HepG2 (cell line): Measurements from ENCODE around the gene BIRC7. TPM values are rescaled to one million over a fixed set of nuclear protein-coding genes. Genes with fewer than 3 reads are reported as not detected.
A peak's percentile ranks its signal among the peaks of the same experiment; 100 is the strongest.

ENCODE experiments used
- ATAC-seq: fragments of 200-7000 bp; cut with Tn5 transposase; 3 replicates; pipeline ENCODE4 v1.9.1; 2020; ENCODE audit warnings: mild to moderate bottlenecking, moderate library complexity
- BruUV-seq: library from RNA; stranded (reverse); fragments of 400-500 nt; replicated peaks from 2 replicates; lab custom pipeline; 2021; lab: Mats Ljungman, UMichigan
- CTCF ChIA-PET: fragments of 300-600 bp; formaldehyde crosslinking; extraction: SDS; loops from one replicate; lab custom pipeline; 2021; ENCODE audit warnings: low total read pairs, inconsistent platforms, low intra/inter-chr PET ratio; lab: Yijun Ruan, JAX
- POLR2A ChIA-PET: fragments of 350-600 bp; sonication (Branson Sonifier 250); formaldehyde crosslinking; loops from one replicate; lab custom pipeline; 2020; ENCODE audit warnings: antibody characterized with exemption, inconsistent platforms; lab: Yijun Ruan, JAX
- DNase-seq: peaks from one replicate; pipeline ENCODE4 v3.0.0-alpha.2; 2015; ENCODE audit warnings: low spot score
- FAIRE-seq: peaks from 3 replicates; lab custom pipeline; 2011; peaks lifted over from hg19 to GRCh38; lab: Jason Lieb, UNC
- H2AFZ ChIP-seq: one replicate; pipeline ENCODE4 v1.6.1; 2011; ENCODE audit warnings: low read length, inconsistent platforms
- H3K27ac ChIP-seq: fragments of 300-600 bp; 3 replicates; pipeline ENCODE4 v1.8.0; 2011; ENCODE audit warnings: mixed run types, mild to moderate bottlenecking, mixed read lengths, low read length, inconsistent platforms; ENCODE audit not compliant: insufficient read depth; ENCODE audit errors: extremely low read length
- H3K27me3 ChIP-seq, 2 experiments: fragments of 200-600 bp in 1 of 2; 2 replicates in 1 of 2; 3 replicates in 1 of 2; pipeline versions ENCODE4 v1.6.0 to v1.8.0; 2011; ENCODE audit warnings: low read length in 2 of 2, mild to moderate bottlenecking in 2 of 2, moderate library complexity in 2 of 2, inconsistent platforms in 1 of 2; ENCODE audit not compliant: insufficient read depth in 2 of 2, control insufficient read depth in 1 of 2
- H3K36me3 ChIP-seq, 2 experiments: fragments of 200-600 bp in 1 of 2; replicated peaks in 1 of 2; 2 replicates in 1 of 2; 3 replicates in 1 of 2; pipeline versions ENCODE4 v1.5.1 to v1.8.0; 2011; ENCODE audit warnings: low read length in 2 of 2, inconsistent platforms in 1 of 2; ENCODE audit not compliant: insufficient read depth in 2 of 2, control insufficient read depth in 1 of 2
- H3K4me1 ChIP-seq: 2 replicates; pipeline ENCODE4 v1.5.1; 2012; ENCODE audit warnings: low read length, inconsistent platforms; ENCODE audit not compliant: insufficient read depth
- H3K4me2 ChIP-seq: 2 replicates; pipeline ENCODE4 v1.6.0; 2011; ENCODE audit warnings: low read depth, low read length, inconsistent platforms
- H3K4me3 ChIP-seq, 3 experiments: fragments of 200-600 bp in 1 of 3; sonication (generic), shearing (Covaris generic) in 1 of 3; replicated peaks in 1 of 3; 2 replicates each; pipeline ENCODE4 v1.5.1; 2011 to 2016; ENCODE audit warnings: low read length in 3 of 3, inconsistent platforms in 2 of 3, low read depth in 2 of 3, mild to moderate bottlenecking in 2 of 3, control low read depth in 1 of 3, mixed read lengths in 1 of 3; ENCODE audit not compliant: insufficient read depth in 1 of 3
- H3K79me2 ChIP-seq: one replicate; pipeline ENCODE4 v1.6.1; 2011; ENCODE audit warnings: low read length, inconsistent platforms; ENCODE audit not compliant: insufficient read depth
- H3K9ac ChIP-seq: 2 replicates; pipeline ENCODE4 v1.6.0; 2011; ENCODE audit warnings: mild to moderate bottlenecking, low read depth, low read length, inconsistent platforms; ENCODE audit not compliant: insufficient read depth
- H3K9me3 ChIP-seq: 2 replicates; pipeline ENCODE4 v1.5.1; 2012; ENCODE audit warnings: mild to moderate bottlenecking, low read length
- H4K20me1 ChIP-seq: 2 replicates; pipeline ENCODE4 v1.6.0; 2011; ENCODE audit warnings: inconsistent platforms, mild to moderate bottlenecking, low read length, moderate library complexity; ENCODE audit not compliant: insufficient read depth
- ARNT2 ChIP-seq: sonication (generic); formaldehyde crosslinking; IDR thresholded peaks from 2 replicates; pipeline ENCODE4 v1.8.0; 2022; ENCODE audit warnings: mild to moderate bottlenecking, low read depth, missing genetic modification reagents, moderate library complexity
- NFE2L2 ChIP-seq: fragments of 150-350 bp; IDR thresholded peaks from 2 replicates; pipeline ENCODE4 v1.6.1; 2014; ENCODE audit warnings: low read length
- PHF20 ChIP-seq: sonication (generic); formaldehyde crosslinking; IDR thresholded peaks from 2 replicates; pipeline ENCODE4 v1.5.0; 2020; ENCODE audit warnings: mild to moderate bottlenecking, missing genetic modification reagents
- SAFB2 ChIP-seq: sonication (generic); formaldehyde crosslinking; IDR thresholded peaks from 2 replicates; pipeline ENCODE4 v1.5.1; 2020; ENCODE audit warnings: missing genetic modification reagents, low read depth, mild to moderate bottlenecking, borderline replicate concordance
- SALL1 ChIP-seq: sonication (generic); formaldehyde crosslinking; IDR thresholded peaks from 2 replicates; pipeline ENCODE4 v1.8.0; 2022; ENCODE audit warnings: mild to moderate bottlenecking, missing genetic modification reagents
- SOX13 ChIP-seq, 3 experiments: fragments of 450-650 bp in 1 of 3; sonication (generic) in 1 of 3; formaldehyde crosslinking in 1 of 3; IDR thresholded peaks in 2 of 3; conservative IDR thresholded peaks in 1 of 3; 2 replicates each; pipeline versions ENCODE4 v1.5.0 to v1.6.1; 2016 to 2020; ENCODE audit warnings: antibody characterized with exemption in 1 of 3, mild to moderate bottlenecking in 1 of 3, missing compliant biosample characterization in 1 of 3, missing genetic modification reagents in 1 of 3, moderate library complexity in 1 of 3
- ZNF329 ChIP-seq: sonication (generic); formaldehyde crosslinking; IDR thresholded peaks from 2 replicates; pipeline ENCODE4 v1.9.0; 2021; ENCODE audit warnings: low read depth, mild to moderate bottlenecking, missing genetic modification reagents
- ZNF367 ChIP-seq: sonication (generic); formaldehyde crosslinking; IDR thresholded peaks from 2 replicates; pipeline ENCODE4 v1.4.0; 2020; ENCODE audit warnings: missing genetic modification reagents, borderline replicate concordance
- ZNF724P ChIP-seq: sonication (generic); formaldehyde crosslinking; IDR thresholded peaks from 2 replicates; pipeline ENCODE4 v1.8.0; 2022; ENCODE audit warnings: missing genetic modification reagents, borderline replicate concordance
- WGBS: methylation state at CpG from one replicate; pipeline ENCODE4 v1.1.6; 2017; ENCODE audit warnings: low lambda C conversion rate; 5-methylcytosine and 5-hydroxymethylcytosine counted together
- in situ Hi-C: cut with HindIII; loops from 2 replicates; pipeline ENCODE4 v1.10.0; 2017; ENCODE audit warnings: low pct_unique_long_range_greater_than_20kb; ENCODE audit not compliant: extremely low pct_ligation_motif_present
- intact Hi-C: fragments of 100-400 bp; cut with micrococcal nuclease; formaldehyde crosslinking; loops from one replicate; pipeline ENCODE4 v1.10.0; 2022; ENCODE audit not compliant: unreplicated experiment
- polyA plus RNA-seq, 8 experiments: library from polyadenylated mRNA; depleted of rRNA in 3 of 8; stranded (reverse) in 7 of 8; unstranded in 1 of 8; fragments of >200 nt; fragmentation: Illumina TruSeq in 4 of 8; extraction: Trizol in 4 of 8; gene quantifications; 2 replicates each; pipeline versions ENCODE4 v1.2.1 to v1.2.3, GENCODE V29; 2011 to 2016; ENCODE audit warnings: low read depth in 4 of 8, missing spikeins in 1 of 8, mixed read lengths in 1 of 8; ENCODE audit not compliant: insufficient read depth in 1 of 8
- total RNA-seq, 5 experiments: library from RNA; depleted of rRNA; stranded (reverse); fragments of >200 nt; fragmentation: Illumina TruSeq; extraction: Trizol; gene quantifications; 2 replicates each; pipeline ENCODE4 v1.2.3, GENCODE V29; 2016; ENCODE audit warnings: low read depth in 1 of 5
- TF ChIP-seq, protein P1 (sequence below): IDR thresholded peaks from 2 replicates; pipeline ENCODE4 v1.6.1; 2012; ENCODE audit warnings: low read depth, low read length, improper control_type of control experiment
- TF ChIP-seq, protein P2 (sequence below): sonication (generic); formaldehyde crosslinking; IDR thresholded peaks from 2 replicates; pipeline ENCODE4 v1.5.1; 2020; ENCODE audit warnings: mild to moderate bottlenecking, missing genetic modification reagents, moderate library complexity

Gene BIRC7
- total and polyA plus RNA-seq, 2 of the 13 experiments (the other 11 are each of a cell fraction or from before 2014, with no cell fraction given) = 0.27 to 5.1 TPM

DNA sequence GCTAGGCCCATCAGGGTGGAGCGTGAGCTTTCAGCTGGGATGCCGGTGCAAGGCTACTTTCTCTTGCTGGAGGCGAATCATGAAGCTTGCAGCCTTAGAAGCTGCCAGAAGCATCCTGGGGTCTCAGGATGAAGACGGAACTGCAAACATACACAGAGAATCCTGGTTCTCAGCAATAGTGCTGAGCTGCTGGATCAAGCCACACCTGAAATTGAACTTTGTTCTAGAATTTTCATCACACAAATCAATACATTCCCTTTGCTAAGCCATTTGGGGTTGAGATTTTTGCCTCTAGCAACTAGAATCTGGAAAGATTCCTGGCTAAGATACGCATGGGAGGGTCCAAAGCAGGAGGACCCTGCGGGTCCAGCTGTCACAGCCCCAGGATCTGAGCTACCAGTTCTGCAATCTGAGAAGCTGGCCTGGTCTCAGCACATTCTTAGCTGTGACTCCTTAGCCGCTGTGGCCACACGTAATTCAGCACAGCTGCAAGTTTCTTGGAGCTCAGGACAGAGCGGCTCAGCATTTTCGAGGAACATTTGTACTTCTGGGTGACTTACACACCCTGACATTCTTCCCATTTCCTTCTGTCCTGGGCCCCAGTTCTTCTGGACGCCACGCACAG, 30.3 kb downstream of the BIRC7 start:
- no peak overlapping the region for H2AFZ ChIP-seq
- peaks cover 48% of the 10 kb centered on the region for H3K4me1 ChIP-seq
- no peaks in the 10 kb centered on the region for H3K36me3 ChIP-seq
- TF ChIP-seq, protein P1, sequence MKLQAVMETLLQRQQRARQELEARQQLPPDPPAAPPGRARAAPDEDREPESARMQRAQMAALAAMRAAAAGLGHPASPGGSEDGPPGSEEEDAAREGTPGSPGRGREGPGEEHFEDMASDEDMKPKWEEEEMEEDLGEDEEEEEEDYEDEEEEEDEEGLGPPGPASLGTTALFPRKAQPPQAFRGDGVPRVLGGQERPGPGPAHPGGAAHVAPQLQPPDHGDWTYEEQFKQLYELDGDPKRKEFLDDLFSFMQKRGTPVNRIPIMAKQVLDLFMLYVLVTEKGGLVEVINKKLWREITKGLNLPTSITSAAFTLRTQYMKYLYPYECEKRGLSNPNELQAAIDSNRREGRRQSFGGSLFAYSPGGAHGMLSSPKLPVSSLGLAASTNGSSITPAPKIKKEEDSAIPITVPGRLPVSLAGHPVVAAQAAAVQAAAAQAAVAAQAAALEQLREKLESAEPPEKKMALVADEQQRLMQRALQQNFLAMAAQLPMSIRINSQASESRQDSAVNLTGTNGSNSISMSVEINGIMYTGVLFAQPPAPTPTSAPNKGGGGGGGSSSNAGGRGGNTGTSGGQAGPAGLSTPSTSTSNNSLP = no peak
- TF ChIP-seq ARNT2 (CRISPR knock-in tag) (no peak), SOX13 (IDR thresholded peaks at IDR 0.05) (no peak), SOX13 (CRISPR knock-in tag; conservative IDR thresholded peaks at IDR 0.05 in 1 of 2, IDR thresholded peaks at IDR 0.05 in 1 of 2) (no peak), ZNF329 (peak; percentile 98)
- BruUV-seq = no TSS peak
- peaks cover 11 to 50% of the 10 kb centered on the region in 2 experiments; a peak in 4 of 5 replicates for H3K27me3 ChIP-seq
- CTCF ChIA-PET = no interaction called here
- POLR2A ChIA-PET = no interaction called here
- intact Hi-C loops = loop anchor here (5.0 kb wide), 1 partner anchor 44 kb away; no protein-coding TSS in a partner anchor
- no peak overlapping the region for H3K4me2 ChIP-seq
- FAIRE-seq (no peak), ATAC-seq (no peak), DNase-seq (no peak)
- H3K79me2 ChIP-seq = no peaks in the 10 kb centered on the region
- no peak overlapping the region for H3K4me3 ChIP-seq
- H3K9me3 ChIP-seq = no peaks in the 10 kb centered on the region
- in situ Hi-C loops = no loop called here
- no peaks in the 10 kb centered on the region for H4K20me1 ChIP-seq
- WGBS = 59% methylated on average over 12 of the region's 12 CpGs
- H3K27ac ChIP-seq = no peak overlapping the region
- H3K9ac ChIP-seq = no peak overlapping the region

DNA sequence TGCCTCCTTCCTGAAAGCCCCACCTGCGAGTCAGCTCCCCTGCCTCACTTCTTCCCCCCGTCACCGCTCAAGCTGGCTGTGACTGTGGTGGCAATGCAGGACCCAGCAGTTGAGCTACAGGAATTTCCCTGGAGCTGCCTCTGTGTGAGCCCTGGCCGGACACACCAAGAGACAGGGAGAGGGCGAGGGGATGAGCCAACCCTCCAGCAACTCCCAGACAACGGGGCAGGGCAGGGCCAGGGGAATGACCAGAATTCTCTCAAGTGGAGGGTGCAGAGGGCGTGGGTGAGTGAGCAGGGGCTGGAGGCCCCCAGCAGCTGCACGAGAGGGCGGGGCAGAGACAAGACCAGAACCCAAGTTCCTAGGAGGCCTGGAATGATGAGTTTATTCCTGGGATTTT, 32.0 kb downstream of the BIRC7 start:
- Histone ChIP-seq H2AFZ (no peak overlapping the region), H3K4me1 (peaks cover 41% of the 10 kb centered on the region), H3K36me3 (no peaks in the 10 kb centered on the region), H3K4me2 (no peak overlapping the region), H3K4me3 (no peak overlapping the region), H3K27ac (no peak overlapping the region), H3K9ac (no peak overlapping the region), H4K20me1 (no peaks in the 10 kb centered on the region), H3K9me3 (no peaks in the 10 kb centered on the region), H3K27me3 (peaks cover 10 to 39% of the 10 kb centered on the region in 2 experiments; a peak in 4 of 5 replicates), H3K79me2 (peaks cover under 1% of the 10 kb centered on the region)
- DNase-seq = no peak
- POLR2A ChIA-PET = no interaction called here
- no peak for FAIRE-seq
- 13% methylated on average over 9 of the region's 9 CpGs for WGBS
- CTCF ChIA-PET = no interaction called here
- intact Hi-C loops = loop anchor here (5.0 kb wide), 1 partner anchor 45 kb away; no protein-coding TSS in a partner anchor
- in situ Hi-C loops = no loop called here
- ATAC-seq = peak; percentile 10
- BruUV-seq = no TSS peak
- TF ChIP-seq ZNF724P (0 out of 2 replicates have a peak, but pooled peaks have one; percentile 31), SAFB2 (0 out of 2 replicates have a peak, but pooled peaks have one; percentile 8), SALL1 (CRISPR knock-in tag) (0 out of 2 replicates have a peak, but pooled peaks have one; percentile 13), NFE2L2 (no peak), ZNF367 (CRISPR knock-in tag) (no peak), PHF20 (CRISPR knock-in tag) (no peak)
- TF ChIP-seq, protein P2, sequence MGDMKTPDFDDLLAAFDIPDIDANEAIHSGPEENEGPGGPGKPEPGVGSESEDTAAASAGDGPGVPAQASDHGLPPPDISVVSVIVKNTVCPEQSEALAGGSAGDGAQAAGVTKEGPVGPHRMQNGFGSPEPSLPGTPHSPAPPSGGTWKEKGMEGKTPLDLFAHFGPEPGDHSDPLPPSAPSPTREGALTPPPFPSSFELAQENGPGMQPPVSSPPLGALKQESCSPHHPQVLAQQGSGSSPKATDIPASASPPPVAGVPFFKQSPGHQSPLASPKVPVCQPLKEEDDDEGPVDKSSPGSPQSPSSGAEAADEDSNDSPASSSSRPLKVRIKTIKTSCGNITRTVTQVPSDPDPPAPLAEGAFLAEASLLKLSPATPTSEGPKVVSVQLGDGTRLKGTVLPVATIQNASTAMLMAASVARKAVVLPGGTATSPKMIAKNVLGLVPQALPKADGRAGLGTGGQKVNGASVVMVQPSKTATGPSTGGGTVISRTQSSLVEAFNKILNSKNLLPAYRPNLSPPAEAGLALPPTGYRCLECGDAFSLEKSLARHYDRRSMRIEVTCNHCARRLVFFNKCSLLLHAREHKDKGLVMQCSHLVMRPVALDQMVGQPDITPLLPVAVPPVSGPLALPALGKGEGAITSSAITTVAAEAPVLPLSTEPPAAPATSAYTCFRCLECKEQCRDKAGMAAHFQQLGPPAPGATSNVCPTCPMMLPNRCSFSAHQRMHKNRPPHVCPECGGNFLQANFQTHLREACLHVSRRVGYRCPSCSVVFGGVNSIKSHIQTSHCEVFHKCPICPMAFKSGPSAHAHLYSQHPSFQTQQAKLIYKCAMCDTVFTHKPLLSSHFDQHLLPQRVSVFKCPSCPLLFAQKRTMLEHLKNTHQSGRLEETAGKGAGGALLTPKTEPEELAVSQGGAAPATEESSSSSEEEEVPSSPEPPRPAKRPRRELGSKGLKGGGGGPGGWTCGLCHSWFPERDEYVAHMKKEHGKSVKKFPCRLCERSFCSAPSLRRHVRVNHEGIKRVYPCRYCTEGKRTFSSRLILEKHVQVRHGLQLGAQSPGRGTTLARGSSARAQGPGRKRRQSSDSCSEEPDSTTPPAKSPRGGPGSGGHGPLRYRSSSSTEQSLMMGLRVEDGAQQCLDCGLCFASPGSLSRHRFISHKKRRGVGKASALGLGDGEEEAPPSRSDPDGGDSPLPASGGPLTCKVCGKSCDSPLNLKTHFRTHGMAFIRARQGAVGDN (CRISPR knock-in tag) = 0 out of 2 replicates have a peak, but pooled peaks have one; percentile 10
